BLaER1 treated with 17β-estradiol and CSF1 and Interleukin-3, amounts not matched to agents 10 nM and 100 nM (cell line): ENCODE results near the gene SLX9.
A peak's percentile ranks its signal among the peaks of the same experiment; 100 is the strongest.

Experiments used
- H3K27ac ChIP-seq, 11 experiments: shearing (Covaris generic); formaldehyde crosslinking; 2 replicates each; pipeline ENCODE4 v1.8.1; 2022
- H3K27me3 ChIP-seq, 11 experiments: shearing (Covaris generic); formaldehyde crosslinking; 2 replicates each; pipeline ENCODE4 v1.8.1; 2022
- H3K36me3 ChIP-seq, 11 experiments: shearing (Covaris generic); formaldehyde crosslinking; 2 replicates each; pipeline ENCODE4 v1.8.1; 2022
- H3K4me1 ChIP-seq, 10 experiments: shearing (Covaris generic); formaldehyde crosslinking; 2 replicates each; pipeline ENCODE4 v1.8.1; 2022
- H3K4me2 ChIP-seq, 11 experiments: shearing (Covaris generic); formaldehyde crosslinking; 2 replicates each; pipeline ENCODE4 v1.8.1; 2022
- H3K4me3 ChIP-seq, 10 experiments: shearing (Covaris generic); formaldehyde crosslinking; 2 replicates each; pipeline ENCODE4 v1.8.1; 2022
- H3K9ac ChIP-seq, 11 experiments: shearing (Covaris generic); formaldehyde crosslinking; 2 replicates each; pipeline ENCODE4 v1.8.1; 2022
- H3K9me3 ChIP-seq, 11 experiments: shearing (Covaris generic); formaldehyde crosslinking; replicated peaks in 1 of 11; 2 replicates each; pipeline ENCODE4 v1.8.1; 2022
- H4K20me1 ChIP-seq, 11 experiments: shearing (Covaris generic); formaldehyde crosslinking; 2 replicates each; pipeline ENCODE4 v1.8.1; 2022
- Cebpa-rat ChIP-seq, 11 experiments: shearing (Covaris generic); IDR thresholded peaks; 2 replicates each; pipeline ENCODE4 v1.8.1; 2022

SLX9 gene

DNA sequence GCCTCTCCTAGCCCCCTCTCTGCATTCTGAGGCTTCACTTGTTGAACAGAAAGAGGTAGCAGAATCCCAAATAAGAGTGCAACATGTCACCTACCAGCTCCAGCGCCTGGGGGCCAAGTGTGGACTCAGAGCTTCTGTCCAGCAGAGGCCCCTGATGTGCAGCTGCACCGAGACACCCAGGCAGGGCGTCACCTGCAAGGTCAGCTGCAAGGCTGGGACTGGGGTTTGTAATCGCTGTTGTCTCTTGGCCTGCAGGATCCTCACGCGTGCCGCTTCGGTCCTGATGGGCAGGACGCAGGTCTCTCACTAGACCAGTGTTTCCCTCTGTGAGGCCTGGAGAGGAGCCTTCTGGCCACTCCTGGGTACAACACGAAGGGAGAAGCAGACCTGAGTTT lies 4.3 kb upstream of the SLX9 start:
- H3K27ac ChIP-seq: no peak overlapping the region; a peak in 1 of 22 replicates
- H3K4me2 ChIP-seq: peak overlapping the region; percentile 94 to 100 (median 98)
- no peaks in the 10 kb centered on the region for H3K9me3 ChIP-seq
- H3K27me3 ChIP-seq: peaks cover 0 to 35% (median 13%) of the 10 kb centered on the region in 11 experiments; a peak in 11 of 22 replicates
- no peak for TF ChIP-seq Cebpa-rat (IDR thresholded peaks at IDR 0.05)
- peaks cover 44 to 73% (median 65%) of the 10 kb centered on the region in 10 experiments for H3K4me1 ChIP-seq
- H3K9ac ChIP-seq: peak overlapping the region in 5 of 11 experiments; percentile 34 to 92 (median 39); a peak in 4 of 22 replicates
- peaks cover 0 to 46% (median 14%) of the 10 kb centered on the region in 11 experiments; a peak in 12 of 22 replicates for H3K36me3 ChIP-seq
- H4K20me1 ChIP-seq: peaks cover 0 to 72% (median 30%) of the 10 kb centered on the region in 11 experiments; a peak in 18 of 22 replicates
- peak overlapping the region in 5 of 10 experiments; percentile 74 to 99 (median 95); a peak in 9 of 20 replicates for H3K4me3 ChIP-seq

DNA sequence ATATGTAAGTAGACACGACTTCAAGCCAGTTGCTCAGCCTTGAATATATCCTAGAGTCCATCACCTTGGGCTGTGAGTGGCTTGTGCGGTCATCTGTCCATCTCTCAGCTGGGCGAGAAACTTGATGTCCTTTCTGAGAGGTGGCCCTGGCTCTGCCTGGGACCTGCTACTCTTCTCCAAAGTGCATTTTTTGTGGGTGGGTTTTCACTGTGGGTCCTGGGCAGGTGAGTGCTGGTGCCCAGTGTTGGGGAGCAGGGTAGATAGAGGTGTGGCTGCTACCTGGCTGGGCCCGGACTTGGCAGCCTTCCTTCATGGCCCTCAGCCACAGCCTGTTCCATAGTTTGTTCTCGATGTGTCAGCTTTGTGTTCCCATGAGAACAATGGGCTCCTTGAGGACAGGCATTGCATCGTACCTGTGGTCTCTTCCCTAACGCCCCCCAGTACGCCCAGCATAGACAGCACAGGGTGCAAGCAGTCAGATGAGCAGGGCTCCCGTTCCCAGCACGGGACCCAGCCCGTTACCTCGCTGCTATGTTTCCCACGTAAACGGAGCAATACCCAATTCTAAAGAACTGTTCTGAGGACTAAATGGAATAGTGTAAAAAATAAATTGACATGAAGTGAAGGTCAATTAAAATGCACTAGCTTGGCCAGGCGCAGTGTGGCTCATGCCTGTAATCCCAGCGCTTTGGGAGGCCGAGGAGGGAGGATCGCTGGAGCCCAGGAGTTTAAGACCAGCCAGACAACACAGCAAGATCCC lies 877 bp upstream of the SLX9 start:
- TF ChIP-seq Cebpa-rat (IDR thresholded peaks at IDR 0.05): no peak
- H3K9ac ChIP-seq: peak overlapping the region; percentile 74 to 95 (median 87)
- peaks cover 62 to 91% (median 72%) of the 10 kb centered on the region in 10 experiments for H3K4me1 ChIP-seq
- H4K20me1 ChIP-seq: peaks cover 33 to 90% (median 56%) of the 10 kb centered on the region in 11 experiments; a peak in 21 of 22 replicates
- H3K4me3 ChIP-seq: peak overlapping the region; percentile 83 to 96 (median 89)
- H3K9me3 ChIP-seq: no peaks in the 10 kb centered on the region
- H3K27ac ChIP-seq: peak overlapping the region; percentile 57 to 88 (median 77); a peak in 21 of 22 replicates
- peak overlapping the region; percentile 81 to 97 (median 91) for H3K4me2 ChIP-seq
- H3K36me3 ChIP-seq: peaks cover 5 to 49% (median 27%) of the 10 kb centered on the region in 11 experiments
- H3K27me3 ChIP-seq: peaks cover 0 to 13% (median 2%) of the 10 kb centered on the region in 11 experiments; a peak in 7 of 22 replicates

GRCh38 chr21:44940116-44940631 lies 345 bp downstream of the SLX9 start:
- H3K4me1 ChIP-seq: peaks cover 50 to 90% (median 72%) of the 10 kb centered on the region in 10 experiments
- H4K20me1 ChIP-seq: peaks cover 45 to 90% (median 56%) of the 10 kb centered on the region in 11 experiments; a peak in 21 of 22 replicates
- H3K36me3 ChIP-seq: peaks cover 17 to 49% (median 35%) of the 10 kb centered on the region in 11 experiments
- TF ChIP-seq Cebpa-rat (IDR thresholded peaks at IDR 0.05): no peak
- peak overlapping the region; percentile 74 to 95 (median 87) for H3K9ac ChIP-seq
- H3K4me2 ChIP-seq: peak overlapping the region; percentile 81 to 97 (median 90)
- H3K4me3 ChIP-seq: peak overlapping the region; percentile 83 to 96 (median 89)
- peak overlapping the region in 10 of 11 experiments; percentile 27 to 88 (median 79); a peak in 19 of 22 replicates for H3K27ac ChIP-seq
- no peaks in the 10 kb centered on the region for H3K9me3 ChIP-seq
- peaks cover 0 to 6% (median 0%) of the 10 kb centered on the region in 11 experiments; a peak in 1 of 22 replicates for H3K27me3 ChIP-seq

DNA sequence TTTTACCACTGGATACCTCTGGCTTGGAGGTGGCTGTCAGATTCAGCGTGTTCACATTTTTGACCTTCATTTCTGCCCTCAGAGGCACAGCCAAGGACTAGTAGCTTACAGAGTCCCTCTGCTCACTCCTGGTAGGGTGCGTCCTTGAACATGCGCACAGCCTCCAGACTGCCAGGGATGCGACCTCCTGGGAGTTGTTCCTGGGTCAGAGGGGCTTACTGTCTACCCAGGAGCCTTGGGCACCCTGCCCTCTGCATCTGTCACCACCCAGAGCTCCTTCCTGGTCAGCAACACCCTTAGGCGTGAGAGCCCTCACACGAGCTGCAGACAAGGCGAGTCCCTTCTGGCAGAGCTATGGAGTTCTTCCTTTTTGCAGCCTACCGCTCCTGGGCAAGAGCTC lies 1.7 kb downstream of the SLX9 start:
- H3K4me3 ChIP-seq: peak overlapping the region in 9 of 10 experiments; percentile 83 to 96 (median 89); a peak in 17 of 20 replicates
- peak overlapping the region; percentile 74 to 95 (median 87); a peak in 20 of 22 replicates for H3K9ac ChIP-seq
- peak overlapping the region; percentile 81 to 97 (median 90) for H3K4me2 ChIP-seq
- H3K9me3 ChIP-seq: no peaks in the 10 kb centered on the region
- TF ChIP-seq Cebpa-rat (IDR thresholded peaks at IDR 0.05): no peak
- H4K20me1 ChIP-seq: peaks cover 53 to 90% (median 62%) of the 10 kb centered on the region in 11 experiments
- H3K4me1 ChIP-seq: peaks cover 57 to 90% (median 74%) of the 10 kb centered on the region in 10 experiments
- peaks cover 22 to 52% (median 40%) of the 10 kb centered on the region in 11 experiments for H3K36me3 ChIP-seq
- H3K27ac ChIP-seq: no peak overlapping the region; a peak in 1 of 22 replicates
- H3K27me3 ChIP-seq: peaks cover 0 to 20% (median 0%) of the 10 kb centered on the region in 11 experiments; a peak in 5 of 22 replicates

- Histone ChIP-seq H3K4me3 (peak overlapping the region in 3 of 10 experiments; percentile 8 to 93 (median 86); a peak in 3 of 20 replicates), H3K36me3 (peaks cover 22 to 62% (median 42%) of the 10 kb centered on the region in 11 experiments), H4K20me1 (peaks cover 63 to 90% (median 70%) of the 10 kb centered on the region in 11 experiments), H3K9me3 (no peaks in the 10 kb centered on the region), H3K4me2 (peak overlapping the region; percentile 81 to 97 (median 90)), H3K9ac (peak overlapping the region in 5 of 11 experiments; percentile 3 to 95 (median 89); a peak in 8 of 22 replicates), H3K27ac (no peak overlapping the region), H3K4me1 (peaks cover 64 to 90% (median 83%) of the 10 kb centered on the region in 10 experiments), H3K27me3 (peaks cover 0 to 21% (median 0%) of the 10 kb centered on the region in 11 experiments; a peak in 5 of 22 replicates)
- no peak for TF ChIP-seq Cebpa-rat (IDR thresholded peaks at IDR 0.05)
Observed at GRCh38 chr21:44942566-44942965, 2.7 kb downstream of the SLX9 start.

GRCh38 chr21:44943005-44943685 lies 3.3 kb downstream of the SLX9 start:
- Histone ChIP-seq H3K4me1 (peaks cover 64 to 91% (median 87%) of the 10 kb centered on the region in 10 experiments), H3K27ac (no peak overlapping the region), H4K20me1 (peaks cover 69 to 90% (median 76%) of the 10 kb centered on the region in 11 experiments), H3K4me2 (peak overlapping the region; percentile 81 to 97 (median 90)), H3K9me3 (no peaks in the 10 kb centered on the region), H3K36me3 (peaks cover 27 to 68% (median 47%) of the 10 kb centered on the region in 11 experiments), H3K9ac (peak overlapping the region in 6 of 11 experiments; percentile 3 to 93 (median 13); a peak in 5 of 22 replicates), H3K4me3 (no peak overlapping the region), H3K27me3 (peaks cover 0 to 21% (median 0%) of the 10 kb centered on the region in 11 experiments; a peak in 5 of 22 replicates)
- no peak for TF ChIP-seq Cebpa-rat (IDR thresholded peaks at IDR 0.05)

GRCh38 chr21:44943686-44944550 lies 4.1 kb downstream of the SLX9 start:
- Histone ChIP-seq H3K4me2 (peak overlapping the region; percentile 81 to 97 (median 90); a peak in 21 of 22 replicates), H3K9ac (peak overlapping the region in 3 of 11 experiments; percentile 21 to 93 (median 65); a peak in 3 of 22 replicates), H3K4me1 (peaks cover 60 to 90% (median 87%) of the 10 kb centered on the region in 10 experiments), H3K27ac (no peak overlapping the region), H3K9me3 (no peaks in the 10 kb centered on the region), H4K20me1 (peaks cover 77 to 90% (median 83%) of the 10 kb centered on the region in 11 experiments), H3K4me3 (no peak overlapping the region), H3K27me3 (peaks cover 0 to 21% (median 0%) of the 10 kb centered on the region in 11 experiments; a peak in 5 of 22 replicates), H3K36me3 (peaks cover 32 to 76% (median 55%) of the 10 kb centered on the region in 11 experiments)
- no peak for TF ChIP-seq Cebpa-rat (IDR thresholded peaks at IDR 0.05)
